Activated CD4-positive, alpha-beta T cell treated with anti-CD3 and anti-CD28 coated beads for 24 hours (primary cell): Measurements from ENCODE around the gene CROCC.

Experiments
- DNase-seq, 2 donors: peaks; one replicate each; pipeline ENCODE4 v3.0.0-alpha.2; 2020; ENCODE audit warnings: low read depth in 2 of 2

The CROCC gene

GRCh38 chr1:16967095-16967575, 45.4 kb downstream of the CROCC start:
- no peak for DNase-seq

GRCh38 chr1:16967962-16968361, 46.2 kb downstream of the CROCC start:
- DNase-seq = no peak

DNA sequence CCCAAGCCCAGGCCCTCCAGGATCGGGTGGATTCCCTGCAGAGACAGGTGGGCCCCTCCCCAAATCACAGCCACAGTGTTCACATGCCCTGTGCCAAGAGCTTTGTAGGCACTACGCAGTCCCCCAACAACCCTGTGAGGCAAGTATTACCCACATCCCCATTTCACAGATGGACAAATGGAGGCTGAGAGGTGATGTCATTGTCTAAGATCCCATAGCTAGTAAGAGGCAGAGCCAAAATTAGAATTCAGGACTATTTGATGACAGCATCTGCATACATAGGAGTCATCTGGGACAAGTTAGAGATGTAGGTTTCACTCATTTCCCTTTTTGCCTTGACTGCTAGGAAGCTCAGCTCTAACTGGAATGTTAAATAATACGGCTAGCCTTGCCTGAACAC, 46.6 kb downstream of the CROCC start:
- no peak for DNase-seq

DNA sequence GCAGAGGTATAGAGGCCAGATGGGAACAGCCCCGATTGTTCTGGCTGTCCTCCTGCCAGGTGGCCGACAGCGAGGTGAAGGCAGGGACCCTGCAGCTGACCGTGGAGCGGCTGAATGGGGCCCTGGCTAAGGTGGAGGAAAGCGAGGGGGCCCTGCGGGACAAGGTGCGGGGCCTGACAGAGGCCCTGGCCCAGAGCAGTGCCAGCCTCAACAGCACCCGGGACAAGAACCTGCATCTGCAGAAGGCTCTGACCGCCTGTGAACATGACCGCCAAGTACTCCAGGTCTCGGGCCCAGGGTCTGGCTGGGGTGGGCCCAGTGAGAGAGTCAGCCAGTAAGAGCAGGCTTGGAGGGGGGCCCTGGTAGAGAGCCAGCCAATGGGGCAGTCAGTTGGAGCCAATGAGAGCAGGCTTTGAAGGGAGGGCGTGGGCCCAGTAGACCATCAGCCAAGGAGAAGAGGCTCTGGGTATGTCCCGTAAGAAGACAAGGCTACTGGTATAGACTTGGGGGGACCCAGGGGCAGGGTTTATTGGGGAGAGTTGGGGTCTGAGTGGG, 47.4 kb downstream of the CROCC start:
- DNase-seq = no peak

GRCh38 chr1:16969651-16970050, 47.9 kb downstream of the CROCC start:
- no peak for DNase-seq

GRCh38 chr1:16970132-16970910, 48.6 kb downstream of the CROCC start:
- DNase-seq = no peak

GRCh38 chr1:16971341-16972188, 49.8 kb downstream of the CROCC start:
- DNase-seq = no peak

- no peak for DNase-seq
Observed at GRCh38 chr1:16972189-16972895, 50.6 kb downstream of the CROCC start.

DNA sequence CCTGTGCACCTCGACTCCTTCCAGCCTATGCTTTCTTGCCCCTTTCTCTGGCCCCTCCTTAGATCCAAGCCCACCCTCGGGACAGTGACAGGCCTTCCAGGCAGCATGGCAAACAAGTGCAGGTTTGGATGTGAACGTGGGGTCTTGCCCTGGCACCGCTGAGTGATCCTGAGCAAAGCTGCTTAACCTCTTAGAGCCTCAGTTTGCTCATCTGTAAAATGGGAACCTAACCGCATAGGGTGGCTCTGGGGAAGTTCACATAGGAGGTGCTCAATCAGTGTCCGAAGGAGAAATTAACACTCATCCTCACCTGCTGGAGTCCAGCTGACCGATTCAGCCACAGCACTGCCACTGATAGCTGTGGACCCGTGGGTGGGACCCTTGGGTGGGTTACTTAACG, 51.5 kb downstream of the CROCC start:
- no peak for DNase-seq

DNA sequence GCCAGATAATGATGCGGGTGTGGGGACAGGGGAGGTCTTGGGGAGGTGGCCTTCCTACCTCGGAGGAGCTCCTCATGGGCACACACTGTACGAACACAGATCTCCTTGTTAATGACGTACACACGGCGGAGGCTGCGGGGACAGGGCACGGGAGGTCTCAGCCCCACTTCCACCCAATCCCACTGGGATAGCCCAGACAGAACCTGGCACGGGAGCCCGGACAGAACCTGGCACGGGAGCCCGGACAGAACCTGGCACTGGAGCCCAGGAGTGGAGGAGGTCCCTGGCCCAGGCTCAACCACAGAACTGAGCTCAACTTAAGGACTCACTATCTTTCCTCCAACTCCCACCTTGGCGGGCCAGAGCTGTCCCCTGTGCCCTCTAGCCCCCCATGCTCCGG, 53.5 kb downstream of the CROCC start:
- no peak for DNase-seq

DNA sequence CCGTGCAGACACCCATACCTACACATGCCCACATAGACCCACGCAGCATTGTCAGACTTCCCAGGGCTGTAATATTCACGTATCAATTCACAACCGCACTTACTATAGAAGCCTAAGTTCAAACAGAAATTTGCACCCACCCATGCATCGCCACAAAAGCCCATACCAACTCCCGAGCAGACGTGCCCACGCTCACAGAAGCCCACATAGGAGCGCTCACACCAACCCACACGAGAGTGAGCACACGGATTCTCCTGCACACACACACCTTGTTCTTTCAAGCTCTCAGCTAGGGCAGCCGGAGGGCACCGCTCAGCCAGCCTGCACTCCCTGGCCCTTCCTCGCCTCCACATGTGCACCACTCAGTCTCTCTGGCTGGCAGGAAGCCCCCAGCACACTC, 54.1 kb downstream of the CROCC start:
- no peak for DNase-seq

DNA sequence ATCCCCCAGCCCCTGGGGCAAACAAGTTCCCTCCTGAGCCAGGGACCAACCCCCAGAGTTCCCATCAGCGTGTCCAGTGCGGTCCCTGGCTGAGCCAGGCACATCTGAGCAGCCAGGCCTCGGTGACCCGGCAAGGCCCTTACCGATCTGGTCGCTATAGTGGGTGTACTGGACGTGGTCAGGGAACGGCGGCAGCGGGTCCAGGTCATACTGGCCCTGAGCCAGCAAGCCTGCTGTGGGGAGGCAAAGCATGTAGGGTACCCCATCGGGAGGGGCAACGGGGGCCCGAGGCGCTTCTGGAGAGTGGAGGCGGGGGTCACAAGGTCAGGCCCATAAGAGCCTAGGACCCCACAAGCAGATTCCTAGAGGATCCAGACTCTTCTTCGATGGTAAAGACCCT, 55.2 kb downstream of the CROCC start:
- DNase-seq = no peak

DNA sequence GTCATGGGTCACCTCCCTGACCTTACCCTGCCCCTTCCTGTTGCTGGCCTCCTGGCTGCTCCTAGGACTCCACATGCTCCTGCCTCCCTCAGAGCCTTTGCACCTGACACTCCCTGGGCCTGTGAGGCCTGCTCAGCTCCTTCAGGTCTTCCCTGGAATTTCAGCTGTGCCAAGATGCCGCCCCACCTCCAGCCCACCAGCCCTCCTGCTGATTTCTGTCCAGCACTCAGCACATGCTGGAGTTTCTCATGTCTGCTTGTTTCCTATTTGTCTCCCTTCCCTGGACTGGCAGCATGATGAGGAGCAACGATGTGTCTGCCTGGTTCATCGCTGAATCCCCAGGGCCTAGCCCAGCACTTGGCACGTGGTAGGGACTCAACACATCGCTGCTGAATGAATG, 55.6 kb downstream of the CROCC start:
- DNase-seq = no peak

DNA sequence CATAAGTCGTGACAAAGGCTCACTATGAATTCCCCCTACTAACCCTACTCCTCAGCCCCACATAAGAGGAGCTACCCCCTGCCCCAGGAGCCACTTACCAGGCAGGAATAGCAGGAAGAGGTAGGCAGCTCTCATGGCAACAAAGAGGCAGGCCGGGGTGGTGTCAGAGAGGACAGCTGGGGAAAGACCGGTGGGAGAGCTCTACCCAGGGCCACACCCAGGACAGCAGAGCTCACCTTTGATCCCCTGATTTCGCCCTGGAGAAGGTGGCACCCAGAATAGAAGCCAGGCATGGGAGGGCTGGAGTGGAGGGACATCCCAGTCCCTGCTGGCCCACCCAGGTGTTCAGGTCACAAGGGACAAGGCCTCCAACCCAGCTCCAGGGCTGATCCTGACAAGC, 56.4 kb downstream of the CROCC start:
- no peak for DNase-seq

DNA sequence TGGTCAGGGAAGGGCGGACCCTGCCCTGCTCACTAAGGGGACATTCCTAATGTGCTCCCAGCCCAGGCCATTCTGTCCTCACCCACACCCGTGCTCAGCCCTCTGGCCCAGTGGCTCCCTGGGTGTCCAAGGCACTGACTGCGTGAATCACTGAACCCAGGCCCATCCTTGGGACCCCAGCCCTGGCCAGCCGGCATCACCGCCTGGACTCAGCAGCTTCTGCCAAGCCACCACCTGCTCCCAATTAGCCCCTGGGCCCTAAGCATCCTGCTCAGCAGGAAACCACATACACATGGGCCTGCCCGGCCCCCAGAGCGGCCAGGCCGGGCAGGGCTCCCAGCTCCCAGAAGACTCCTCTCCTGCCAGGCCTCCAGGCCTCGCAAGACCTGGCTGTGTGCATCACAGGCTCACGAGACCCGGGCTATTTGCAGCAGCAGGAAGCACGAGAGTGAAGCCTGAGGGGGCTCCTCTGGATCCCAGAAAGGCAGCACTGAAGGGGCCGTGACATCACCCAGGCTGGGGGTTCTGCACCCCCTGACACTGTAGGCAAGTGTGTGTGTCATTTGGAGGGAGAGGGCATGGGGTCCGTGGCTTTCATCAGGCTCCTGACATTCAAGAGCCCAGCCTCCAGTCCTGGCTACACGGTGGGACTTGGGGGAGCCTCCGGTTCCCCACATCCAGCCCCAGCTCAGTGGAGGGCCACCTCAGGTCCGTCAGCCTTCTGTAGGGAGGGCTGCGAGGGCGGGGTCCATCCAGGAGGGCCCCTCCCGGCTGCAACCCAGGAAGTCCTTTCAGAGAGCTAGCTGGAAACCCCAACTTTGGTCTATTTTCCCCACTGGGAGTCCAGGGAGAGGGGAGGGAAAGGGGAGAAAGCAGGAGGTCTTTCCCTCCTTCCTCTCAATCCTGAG, 57.1 kb downstream of the CROCC start:
- no peak for DNase-seq

DNA sequence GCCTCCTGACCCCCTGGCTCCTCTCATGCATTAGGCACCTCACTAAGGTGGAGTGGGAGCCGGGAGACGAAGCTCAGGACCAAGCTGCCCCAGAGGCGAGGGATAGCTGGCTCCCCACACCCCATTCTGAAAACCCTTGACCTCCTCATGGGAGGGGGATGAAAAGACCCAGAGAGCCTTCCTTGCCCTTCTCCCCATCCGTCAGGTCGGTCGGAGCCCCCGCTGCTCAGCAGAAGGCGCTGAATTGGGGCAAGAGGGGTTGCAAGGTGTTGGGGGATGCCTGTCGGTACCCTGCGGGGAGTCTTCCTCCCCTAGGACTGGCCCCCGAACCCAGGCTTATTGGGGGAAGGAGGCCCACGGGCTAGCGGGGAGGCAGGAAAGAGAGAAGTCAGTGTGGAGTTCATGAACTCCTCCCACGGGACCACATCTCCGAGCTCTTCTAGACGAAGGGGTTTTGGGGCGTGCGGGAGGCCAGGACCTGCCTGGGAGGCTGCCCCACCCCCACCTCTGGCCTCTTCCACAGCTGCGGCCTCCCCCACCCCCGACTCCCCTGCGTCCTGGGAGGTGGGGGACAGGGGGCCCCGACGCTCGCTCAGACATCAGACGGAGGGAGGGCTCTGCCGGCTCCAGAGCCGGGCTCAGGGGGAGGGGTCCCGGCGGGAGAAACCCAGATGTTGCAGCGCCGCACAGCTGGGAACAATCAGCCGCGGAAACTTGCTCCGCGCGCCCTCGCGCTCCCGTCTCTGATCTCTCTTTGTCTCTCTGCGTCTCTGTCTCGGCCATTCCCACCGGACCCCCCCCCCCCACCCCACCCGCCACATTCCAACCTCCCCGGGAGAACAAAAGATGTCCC, 58.0 kb downstream of the CROCC start:
- no peak for DNase-seq

GRCh38 chr1:16980473-16981268, 58.9 kb downstream of the CROCC start, which contains the start of gene MFAP2:
Gene MFAP2 (minus strand): TSS chr1:16980620. CDS start chr1:16978273, 2,347 bp downstream.
- no peak for DNase-seq

DNA sequence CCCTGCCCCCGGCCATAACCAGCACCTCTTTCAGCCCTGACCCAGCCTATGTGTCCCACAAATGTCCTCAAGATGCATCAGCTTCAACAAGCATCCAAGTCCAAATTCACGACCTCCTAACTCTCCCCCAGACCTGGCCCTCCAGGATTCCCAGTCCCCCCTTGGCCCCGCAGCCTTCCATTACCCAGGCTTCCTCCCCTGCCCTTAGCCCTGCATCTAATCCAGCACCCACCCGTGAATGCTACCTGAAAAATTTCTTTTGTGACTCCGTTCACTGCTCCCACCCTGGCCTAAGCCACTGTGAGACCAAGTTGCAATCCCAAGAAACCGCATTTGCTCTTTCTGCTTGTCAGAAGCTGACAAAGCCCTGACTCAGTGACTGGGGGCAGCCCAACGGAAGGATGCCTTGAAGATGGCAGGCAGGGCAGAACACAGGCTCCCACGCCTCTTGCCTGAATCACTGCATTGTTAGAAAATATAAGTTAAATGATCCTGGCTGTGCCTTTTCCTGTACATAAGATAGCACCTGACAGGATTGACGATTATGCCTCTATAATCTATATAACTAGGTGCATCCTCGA, 59.6 kb downstream of the CROCC start:
- no peak for DNase-seq

- DNase-seq = no peak
Observed at GRCh38 chr1:16982902-16983301, 61.2 kb downstream of the CROCC start.
